ENCODE results near the gene SMIM36. TPM values are rescaled to one million over a fixed set of nuclear protein-coding genes. Genes with fewer than 3 reads are reported as not detected.

Gene SMIM36
- total RNA-seq, 1 donor from 2014 or later = not detected

- DNase-seq (ENCODE audit: low spot score in 2 of 2, unreplicated experiment in 2 of 2) = peak in 1 of 2 experiments; percentile 54
- no peak for TF ChIP-seq CTCF (IDR thresholded peaks at IDR 0.05; ENCODE audit: unreplicated experiment)
- peaks cover 16% of the 10 kb centered on the region for H3K9me3 Mint-ChIP-seq
- H3K4me3 Mint-ChIP-seq = peak overlapping the region; percentile 83
- peaks cover 1% of the 10 kb centered on the region for H3K27me3 Mint-ChIP-seq (ENCODE audit: low read depth)
- peaks cover 19% of the 10 kb centered on the region for H3K36me3 Mint-ChIP-seq
- H3K4me1 Mint-ChIP-seq = peaks cover 29% of the 10 kb centered on the region
- peak overlapping the region; percentile 80 for H3K27ac Mint-ChIP-seq
Measured at GRCh38 chr17:55420776-55421178, 90.5 kb downstream of the SMIM36 start.

- no peak for TF ChIP-seq CTCF (IDR thresholded peaks at IDR 0.05; ENCODE audit: unreplicated experiment)
Measured at GRCh38 chr17:55420067-55420775, 91.0 kb downstream of the SMIM36 start.

GRCh38 chr17:55418369-55419268 is 92.6 kb downstream of the SMIM36 start:
- no peak overlapping the region for H3K27ac Mint-ChIP-seq
- no peak for TF ChIP-seq CTCF (IDR thresholded peaks at IDR 0.05; ENCODE audit: unreplicated experiment)
- H3K36me3 Mint-ChIP-seq = peaks cover 24% of the 10 kb centered on the region
- no peak overlapping the region for H3K4me3 Mint-ChIP-seq
- H3K4me1 Mint-ChIP-seq = peaks cover 31% of the 10 kb centered on the region
- peaks cover 16% of the 10 kb centered on the region for H3K9me3 Mint-ChIP-seq
- no peaks in the 10 kb centered on the region for H3K27me3 Mint-ChIP-seq (ENCODE audit: low read depth)
- no peak for DNase-seq (ENCODE audit: low spot score in 2 of 2, unreplicated experiment in 2 of 2)

More at GRCh38 chr17:55420067-55420775, 91.0 kb downstream of the SMIM36 start:
- H3K4me1 Mint-ChIP-seq = peaks cover 28% of the 10 kb centered on the region
- H3K4me3 Mint-ChIP-seq = peak overlapping the region; percentile 83
- H3K9me3 Mint-ChIP-seq = peaks cover 16% of the 10 kb centered on the region
- peaks cover 1% of the 10 kb centered on the region for H3K27me3 Mint-ChIP-seq (ENCODE audit: low read depth)
- peaks cover 19% of the 10 kb centered on the region for H3K36me3 Mint-ChIP-seq
- DNase-seq (ENCODE audit: low spot score in 2 of 2, unreplicated experiment in 2 of 2) = no peak
- peak overlapping the region; percentile 80 for H3K27ac Mint-ChIP-seq

GRCh38 chr17:55417411-55418268 is 93.6 kb downstream of the SMIM36 start:
- Mint-ChIP-seq H3K4me3 (no peak overlapping the region), H3K4me1 (peaks cover 24% of the 10 kb centered on the region), H3K27ac (no peak overlapping the region), H3K9me3 (peaks cover 16% of the 10 kb centered on the region), H3K27me3 (ENCODE audit: low read depth) (no peaks in the 10 kb centered on the region), H3K36me3 (peaks cover 27% of the 10 kb centered on the region)
- DNase-seq (ENCODE audit: low spot score in 2 of 2, unreplicated experiment in 2 of 2) = no peak
- TF ChIP-seq CTCF (IDR thresholded peaks at IDR 0.05; ENCODE audit: unreplicated experiment) = no peak

- DNase-seq (ENCODE audit: low spot score in 2 of 2, unreplicated experiment in 2 of 2) = no peak
- Mint-ChIP-seq H3K9me3 (peaks cover 16% of the 10 kb centered on the region), H3K27me3 (ENCODE audit: low read depth) (no peaks in the 10 kb centered on the region), H3K4me1 (peaks cover 20% of the 10 kb centered on the region), H3K27ac (no peak overlapping the region), H3K4me3 (no peak overlapping the region), H3K36me3 (peaks cover 32% of the 10 kb centered on the region)
- no peak for TF ChIP-seq CTCF (IDR thresholded peaks at IDR 0.05; ENCODE audit: unreplicated experiment)
Measured at GRCh38 chr17:55416470-55417052, 94.7 kb downstream of the SMIM36 start.
